HG03521 (cell line): Measurements from ENCODE around the gene CEP131.

ENCODE experiments used
- ATAC-seq: cut with Tn5 transposase; IDR thresholded peaks from one replicate; pipeline ENCODE4 v1.9.1; 2021; ENCODE audit warnings: mild to moderate bottlenecking, moderate library complexity; ENCODE audit not compliant: unreplicated experiment

CEP131 gene

DNA sequence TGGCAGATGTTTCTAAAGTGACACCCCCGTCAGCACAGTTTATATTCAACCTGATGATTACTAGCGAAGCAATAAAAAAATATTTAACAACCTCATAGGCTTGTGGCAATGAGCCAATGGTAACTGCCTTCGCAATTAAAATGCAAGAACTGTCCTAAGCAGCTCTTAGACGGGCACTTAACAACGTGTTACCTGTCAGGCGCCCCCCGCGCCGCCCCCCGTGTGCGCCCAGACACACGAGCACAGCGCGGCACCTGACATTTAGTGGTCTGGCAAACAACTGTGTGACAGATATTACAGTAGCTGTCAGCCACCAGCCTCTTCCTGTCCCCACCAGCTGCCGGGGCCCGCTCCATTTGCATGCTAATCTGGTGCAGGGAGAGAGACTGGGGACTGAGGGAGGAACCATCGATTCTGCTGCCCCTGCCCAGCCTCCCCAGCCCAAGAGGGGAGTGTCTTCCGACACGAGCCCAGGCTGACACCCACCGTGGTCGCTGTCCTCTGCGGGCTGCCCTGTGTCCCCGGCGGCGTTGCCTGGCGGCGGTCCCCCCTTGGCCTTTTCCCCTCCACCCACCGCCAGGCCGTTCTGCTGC lies 29.0 kb upstream of the CEP131 start:
- ATAC-seq, result no peak

DNA sequence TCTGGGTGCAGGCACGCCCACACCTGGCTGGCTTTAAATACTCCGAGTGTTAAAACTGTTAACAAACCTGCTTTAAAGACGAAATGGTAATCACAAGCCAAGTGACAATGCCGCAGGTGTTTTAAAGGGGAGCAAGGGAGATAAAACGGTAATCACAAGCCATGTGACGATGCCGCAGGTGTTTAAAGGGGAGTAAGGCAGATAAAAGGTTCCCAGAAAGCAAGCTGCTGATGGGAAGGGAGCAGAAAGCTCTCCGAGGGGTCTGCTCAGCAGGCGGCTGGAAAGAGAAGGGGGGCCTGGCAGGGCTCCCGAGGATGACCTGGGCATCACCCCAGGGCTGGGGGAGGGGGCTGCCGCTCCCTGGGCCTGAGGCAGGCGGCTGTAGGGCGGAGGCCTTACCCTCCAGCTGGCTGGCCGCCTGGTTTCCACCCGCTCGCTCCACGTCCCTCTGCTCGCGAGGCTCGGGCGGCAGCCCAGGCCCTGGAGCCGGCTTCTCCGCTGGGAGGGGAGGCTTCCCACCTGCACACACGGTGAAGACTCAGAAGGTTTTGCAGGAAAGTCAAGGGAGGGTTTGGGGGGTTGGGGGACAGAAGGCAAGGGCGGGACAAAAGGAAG lies 28.4 kb upstream of the CEP131 start:
- ATAC-seq, result no peak

DNA sequence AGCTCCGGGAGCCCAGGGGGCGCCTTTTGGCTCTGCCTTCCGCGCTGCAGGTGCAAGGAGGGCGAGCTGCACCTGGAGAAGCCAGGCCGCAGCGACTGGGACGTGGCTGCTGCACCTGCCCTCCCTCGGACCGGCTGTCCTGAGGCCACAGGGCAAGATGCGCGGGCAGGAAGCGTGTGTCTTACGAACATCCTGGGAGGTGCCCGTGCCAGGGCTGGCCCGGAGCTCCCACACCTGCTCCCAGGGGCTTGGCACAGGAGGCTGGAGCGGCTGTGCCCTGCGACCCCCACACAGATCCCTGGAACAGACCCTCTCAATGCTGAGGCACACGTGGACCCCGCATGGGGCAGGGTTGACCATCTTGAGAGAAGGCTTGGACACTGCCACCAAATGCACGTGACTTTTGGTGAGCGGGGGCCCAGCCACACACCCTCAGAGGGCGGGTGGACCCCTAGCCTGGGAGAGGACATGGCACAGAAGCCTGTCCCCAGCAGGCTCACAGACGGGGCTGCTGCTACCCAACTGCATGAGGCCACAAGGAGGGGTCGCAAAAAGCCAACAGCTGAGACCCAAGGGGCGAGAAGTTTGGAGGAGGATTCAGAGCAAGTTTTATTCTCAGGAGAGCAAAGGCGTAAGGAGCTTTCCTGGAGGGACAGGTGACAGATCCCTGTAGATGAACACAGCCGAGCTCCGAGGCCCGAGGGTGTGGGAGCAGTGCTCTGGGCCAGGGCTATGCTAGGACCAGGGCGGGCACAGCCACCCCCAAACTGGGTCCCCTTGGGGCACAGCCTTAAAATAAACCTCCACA lies 27.7 kb upstream of the CEP131 start:
- ATAC-seq, result no peak

DNA sequence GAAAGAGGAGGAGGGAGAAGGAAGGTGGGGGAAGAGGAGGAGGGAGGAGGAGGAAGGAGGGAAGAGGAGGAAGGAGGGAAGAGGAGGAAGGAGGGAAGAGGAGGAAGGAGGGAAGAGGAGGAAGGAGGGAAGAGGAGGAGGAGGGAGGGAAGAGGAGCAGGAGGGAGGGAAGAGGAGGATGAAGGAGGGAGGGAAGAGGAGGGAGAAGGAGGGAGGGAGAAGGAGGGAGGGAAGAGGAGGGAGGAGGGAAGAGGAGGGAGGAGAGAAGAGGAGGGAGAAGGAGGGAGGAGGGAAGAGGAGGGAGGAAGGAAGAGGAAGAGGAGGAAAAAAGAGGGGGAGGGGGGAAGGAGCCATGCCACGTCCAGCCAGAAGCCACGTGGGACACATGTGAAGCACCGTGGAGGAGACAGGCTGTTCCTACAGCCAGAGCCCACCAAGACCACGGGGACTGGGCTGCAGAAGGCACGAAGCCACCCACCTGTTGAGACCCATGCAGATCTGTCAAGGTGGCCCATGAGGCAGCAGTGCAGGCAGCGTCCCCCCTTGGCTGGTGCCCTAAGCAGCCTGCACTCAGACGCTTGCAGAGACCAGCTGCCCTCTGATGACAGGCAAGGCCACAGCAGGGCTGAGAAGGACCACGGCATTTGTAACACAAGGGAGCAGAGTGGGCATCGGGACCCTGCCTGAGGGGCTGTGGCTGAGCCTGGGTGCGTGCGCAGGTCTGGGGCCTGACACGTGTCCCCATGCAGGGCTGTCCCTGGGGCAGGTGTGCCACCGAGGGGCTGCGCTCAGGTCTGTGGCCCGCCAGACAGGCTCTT lies 26.7 kb upstream of the CEP131 start:
- ATAC-seq, result no peak

DNA sequence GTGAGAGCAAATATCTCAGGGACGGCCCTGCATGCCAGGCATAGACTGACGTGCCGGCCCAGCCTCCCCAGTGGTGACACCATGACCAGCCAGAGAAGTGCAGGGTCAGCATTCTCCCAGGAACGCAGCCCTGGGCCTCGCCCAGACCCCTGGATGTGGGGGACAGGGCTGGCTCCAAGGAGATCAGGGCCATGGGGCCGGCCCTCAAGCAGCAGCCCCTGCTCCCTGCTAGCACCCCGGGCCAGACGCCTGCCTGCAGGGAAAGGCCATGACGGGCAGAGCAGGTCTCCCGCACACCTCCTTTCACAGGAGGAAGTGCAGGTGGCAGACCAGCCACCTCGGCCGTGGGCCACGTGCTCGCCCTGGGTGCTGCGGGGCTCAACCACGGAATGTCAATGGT lies 25.9 kb upstream of the CEP131 start:
- ATAC-seq, result no peak

DNA sequence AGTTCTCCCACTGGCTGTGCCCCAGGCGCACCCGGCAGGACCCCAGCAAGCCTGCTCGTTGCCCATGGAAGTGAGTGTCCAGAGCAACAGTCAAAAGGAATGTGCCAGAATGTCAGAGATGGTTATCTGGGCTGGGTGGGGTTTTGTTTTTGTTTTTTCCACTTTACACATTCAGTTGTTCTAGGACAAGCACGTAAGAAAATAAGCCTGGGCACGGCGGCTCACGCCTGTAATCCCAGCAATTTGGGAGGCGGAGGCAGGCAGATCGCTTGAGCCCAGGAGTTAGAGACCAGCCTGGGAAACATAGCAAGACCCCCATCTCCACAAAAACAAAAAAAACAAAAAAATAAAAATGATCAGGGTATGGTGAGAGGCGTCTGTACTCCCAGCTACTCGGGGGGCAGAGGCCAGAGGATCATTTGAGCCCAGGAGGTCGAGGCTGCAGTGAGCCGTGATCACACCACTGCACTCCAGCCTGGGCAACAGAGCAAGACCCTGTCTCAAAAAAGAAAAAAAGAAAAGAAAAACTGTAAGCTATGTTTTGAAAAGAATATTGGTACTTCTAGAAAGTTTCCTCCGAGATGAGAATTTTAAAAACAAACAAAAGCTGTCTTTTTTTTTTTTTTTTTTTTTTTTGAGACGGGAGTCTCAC lies 24.7 kb upstream of the CEP131 start:
- ATAC-seq, result no peak

DNA sequence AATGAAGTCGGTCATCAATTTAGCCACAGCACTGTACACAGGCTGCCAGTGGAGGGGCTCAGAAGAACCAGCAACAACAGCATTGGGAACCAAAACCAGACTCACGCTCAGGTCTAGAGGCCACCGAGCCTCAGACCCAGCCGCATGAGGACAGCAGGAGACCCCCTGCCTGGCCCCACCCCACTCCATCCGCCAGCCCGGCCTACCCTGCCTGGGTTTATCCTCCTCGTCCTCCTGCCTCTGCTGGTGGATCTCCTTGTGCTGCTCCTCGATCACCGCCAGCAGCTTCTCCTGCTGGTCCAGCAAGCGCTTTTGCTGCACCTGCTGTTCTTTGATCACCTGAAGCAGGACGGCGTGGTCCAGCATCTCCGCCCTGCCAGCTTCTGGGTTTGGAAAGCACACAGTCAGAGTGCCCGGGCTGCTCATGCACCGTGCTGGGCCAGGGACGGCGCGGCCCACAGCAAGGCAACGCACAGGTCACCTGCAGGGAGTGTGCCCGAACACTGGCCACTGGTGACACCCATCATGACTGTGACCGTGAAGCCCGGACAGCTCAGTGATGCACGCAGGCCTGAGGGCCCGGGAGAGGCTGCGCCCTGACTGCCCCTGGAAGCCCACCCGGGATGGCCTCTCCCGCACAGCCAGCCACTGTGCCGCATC lies 24.0 kb upstream of the CEP131 start:
- ATAC-seq, result no peak

DNA sequence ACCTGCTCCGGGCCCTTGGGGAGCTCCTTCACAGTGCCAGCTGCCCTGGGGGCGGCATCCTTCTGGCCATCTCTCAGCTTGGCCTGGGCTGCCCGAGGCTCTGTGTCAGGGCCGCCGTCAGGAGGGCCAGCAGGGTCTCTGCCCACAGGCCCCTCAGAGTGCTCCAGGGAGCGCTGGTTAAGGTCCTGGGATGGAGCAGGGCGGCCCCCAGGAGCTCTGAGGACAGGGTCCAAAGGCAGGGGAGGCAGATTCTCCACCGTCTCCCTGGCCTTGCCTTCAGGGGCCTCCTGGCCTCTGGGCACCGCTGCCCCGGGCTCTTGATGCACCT lies 23.5 kb upstream of the CEP131 start:
- ATAC-seq, result no peak

DNA sequence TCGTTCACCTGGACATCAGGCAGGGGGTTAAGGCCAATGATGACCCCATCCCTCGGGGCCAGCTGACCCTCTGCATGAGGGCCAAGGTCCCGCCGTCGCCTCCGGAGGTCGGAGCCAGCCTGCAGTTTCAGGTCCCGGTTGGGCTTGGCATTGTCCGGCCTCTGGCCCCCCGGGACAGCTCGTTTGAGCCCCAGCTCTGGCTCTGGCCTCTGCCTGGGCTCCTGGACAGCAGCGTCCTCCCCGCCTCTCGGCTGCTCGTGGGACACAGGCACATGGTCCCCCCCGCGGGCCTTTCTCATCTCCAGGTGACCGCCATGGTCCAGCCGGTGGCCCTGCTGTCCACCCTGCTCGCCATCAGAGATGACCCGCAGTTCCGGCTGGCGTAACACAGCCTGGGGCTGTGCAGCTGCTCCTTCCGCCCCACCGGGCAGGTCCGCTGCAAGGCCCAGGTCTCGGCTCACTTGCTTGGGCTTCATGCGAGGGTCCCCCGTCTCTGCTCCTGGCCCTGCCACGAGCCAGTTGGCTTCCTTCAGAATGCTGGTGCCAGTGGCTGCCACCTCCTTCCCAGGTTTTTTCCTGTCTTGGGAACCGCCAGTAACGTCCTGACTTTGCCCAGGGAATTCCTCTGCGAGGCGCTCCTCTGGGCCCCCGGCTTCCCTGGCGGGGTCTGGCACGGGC lies 23.0 kb upstream of the CEP131 start:
- ATAC-seq, result no peak

DNA sequence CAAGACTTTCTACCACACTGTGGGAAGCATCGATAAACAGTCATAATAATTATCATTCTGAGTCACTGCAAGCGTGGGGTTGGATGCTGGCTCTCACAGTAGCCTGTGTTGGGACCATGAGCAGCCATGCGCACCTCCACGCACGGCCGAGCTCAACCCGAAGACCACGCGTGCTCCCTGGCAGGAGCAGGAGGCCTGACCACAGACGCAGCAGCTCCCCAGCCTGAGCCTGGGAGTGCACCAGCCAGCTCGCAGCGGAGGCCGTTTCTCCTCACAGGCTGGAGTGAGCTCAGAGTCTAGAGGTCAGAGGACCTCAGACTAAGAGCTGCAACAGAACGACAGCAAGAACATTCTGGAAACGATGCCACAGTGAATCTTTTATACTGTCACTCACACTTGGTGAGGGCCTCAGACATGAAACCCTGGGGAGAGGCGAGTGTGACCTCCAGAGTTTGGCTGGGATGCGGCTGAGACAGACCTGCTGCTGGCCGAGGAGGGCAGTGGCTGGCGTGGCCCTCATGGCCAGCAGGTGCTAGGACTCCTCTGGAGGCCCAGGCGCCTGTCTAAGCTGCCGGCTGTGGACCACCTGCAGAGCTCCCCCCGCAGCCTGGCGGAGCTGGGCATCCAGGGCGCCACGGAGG lies 22.4 kb upstream of the CEP131 start:
- ATAC-seq, result no peak

DNA sequence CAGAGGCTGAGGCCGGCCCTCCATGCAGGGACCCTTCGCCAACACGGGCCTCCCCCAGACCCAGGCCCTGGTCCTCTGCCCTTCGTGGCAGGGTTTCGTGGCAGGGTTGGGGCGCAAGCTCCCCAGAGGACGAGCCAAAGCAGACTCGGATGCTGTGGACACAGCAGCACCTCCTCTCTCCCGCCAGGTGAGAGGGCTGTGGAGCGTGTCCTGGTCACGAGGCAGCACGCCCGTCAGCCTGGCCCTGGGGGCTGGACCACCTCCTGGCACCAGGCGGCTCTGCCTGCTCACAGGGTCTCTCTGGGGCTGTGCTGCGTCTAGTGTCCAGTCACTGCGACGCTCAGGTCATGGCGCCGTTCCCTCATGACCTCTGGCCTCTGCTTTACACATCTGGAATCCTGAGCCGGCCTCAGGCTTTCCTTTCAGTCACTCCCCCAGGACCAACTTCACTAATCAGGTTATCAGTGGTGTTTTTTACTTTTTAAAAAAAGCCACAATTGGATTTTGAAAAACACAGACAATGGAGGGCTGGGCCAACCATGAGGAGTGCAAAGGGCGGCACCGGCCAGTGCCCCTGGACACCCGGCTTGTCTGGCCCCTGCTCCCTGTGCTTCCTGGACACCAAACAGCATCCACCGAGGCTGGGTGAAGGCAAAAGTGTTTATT lies 21.7 kb upstream of the CEP131 start:
- no peak for ATAC-seq

DNA sequence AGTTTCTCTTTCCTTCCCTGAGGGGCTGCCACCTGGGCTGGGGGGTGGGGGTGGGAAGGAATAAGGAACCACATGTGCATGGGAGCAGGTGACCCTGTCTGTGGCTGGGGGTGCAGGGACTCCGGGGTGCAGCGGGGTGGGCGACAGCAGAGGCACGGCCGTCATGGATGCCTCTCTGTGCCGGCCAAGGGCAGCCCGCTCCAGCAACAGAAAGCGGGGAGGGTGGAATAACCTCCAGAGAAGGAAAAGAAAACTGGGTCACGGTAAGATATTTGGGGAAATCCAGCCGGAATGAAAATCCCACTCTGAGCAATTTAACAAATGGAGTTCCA lies 20.5 kb upstream of the CEP131 start:
- ATAC-seq, result no peak

DNA sequence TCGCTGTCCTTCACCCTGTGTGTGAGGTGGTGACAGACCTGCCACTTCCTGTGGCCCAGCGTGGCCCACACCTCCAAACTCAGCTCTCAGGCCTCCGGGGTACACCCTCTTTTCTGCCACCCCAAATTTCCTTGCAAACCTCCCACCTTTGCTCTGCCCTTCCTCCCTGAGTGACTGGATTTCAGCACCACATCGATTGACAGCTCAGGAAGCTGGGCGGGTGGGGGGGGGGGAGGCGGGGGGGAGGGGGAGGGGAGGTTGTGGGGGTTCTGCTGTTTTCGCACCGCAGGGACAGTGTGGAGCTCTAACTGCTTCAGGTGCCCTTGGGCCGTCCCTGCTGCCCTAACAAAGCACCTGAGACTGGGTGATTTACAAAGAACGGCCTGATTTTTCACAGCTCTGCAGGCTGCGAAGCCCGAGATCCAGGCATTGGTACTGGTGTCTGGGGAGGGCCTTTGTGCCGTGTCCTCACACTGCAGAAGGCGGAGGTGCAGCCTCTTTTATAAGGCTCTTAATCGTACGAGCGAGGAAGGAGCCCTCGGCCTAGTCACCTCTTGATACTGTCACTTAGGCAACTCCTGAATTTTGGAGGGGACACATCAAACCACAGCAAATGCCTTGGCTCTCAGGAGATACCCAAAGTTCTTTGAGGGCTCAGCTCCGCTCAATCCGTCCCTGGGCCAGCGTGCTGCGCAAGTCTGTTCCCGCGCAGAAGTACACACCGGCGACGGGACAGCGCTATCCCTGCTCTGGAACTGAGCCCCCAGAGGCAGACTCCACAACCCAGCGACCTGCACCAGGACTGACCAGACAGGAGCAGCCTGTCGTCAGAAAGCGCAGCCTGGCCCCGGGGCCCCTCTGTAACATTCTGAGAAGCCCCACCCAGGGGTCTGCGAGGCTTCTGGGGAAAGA lies 19.9 kb upstream of the CEP131 start:
- no peak for ATAC-seq

DNA sequence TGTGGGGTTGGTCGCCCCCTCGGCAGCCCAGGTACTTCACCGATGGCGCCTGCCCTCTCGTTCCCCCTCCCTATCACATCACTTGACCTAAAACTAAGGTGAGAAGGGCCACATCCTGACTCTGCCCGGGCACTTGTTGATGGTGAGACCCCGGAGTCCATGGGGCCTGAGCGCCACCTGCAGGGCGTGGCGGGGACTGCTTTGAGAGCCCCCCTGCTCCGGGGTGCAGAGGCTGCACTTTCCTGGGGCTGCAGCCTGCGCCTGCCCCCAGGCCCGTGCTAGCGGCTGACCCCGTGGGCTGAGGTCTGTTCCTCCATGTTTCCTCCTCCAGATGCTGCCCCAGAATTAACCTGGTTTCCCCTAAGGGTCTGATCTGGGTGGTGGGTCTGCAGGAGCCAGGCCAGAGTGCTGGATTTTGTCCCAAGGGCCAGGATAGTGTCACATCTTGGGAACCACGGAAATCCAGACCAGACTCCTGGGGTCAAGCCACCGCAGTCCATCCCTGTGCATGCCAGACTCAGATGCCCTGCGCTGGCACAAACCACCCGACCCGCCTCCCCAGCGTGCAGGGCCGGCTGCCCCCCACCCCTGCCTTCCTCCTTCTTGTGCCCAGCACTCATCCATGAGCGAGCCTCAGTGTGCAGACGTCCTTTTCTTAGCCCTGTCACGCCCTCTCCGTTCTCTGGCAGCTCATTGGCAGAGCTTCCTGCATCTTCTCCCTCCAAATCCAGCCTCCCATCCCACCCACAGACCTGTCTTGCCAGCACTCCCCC lies 19.1 kb upstream of the CEP131 start:
- ATAC-seq, result no peak

DNA sequence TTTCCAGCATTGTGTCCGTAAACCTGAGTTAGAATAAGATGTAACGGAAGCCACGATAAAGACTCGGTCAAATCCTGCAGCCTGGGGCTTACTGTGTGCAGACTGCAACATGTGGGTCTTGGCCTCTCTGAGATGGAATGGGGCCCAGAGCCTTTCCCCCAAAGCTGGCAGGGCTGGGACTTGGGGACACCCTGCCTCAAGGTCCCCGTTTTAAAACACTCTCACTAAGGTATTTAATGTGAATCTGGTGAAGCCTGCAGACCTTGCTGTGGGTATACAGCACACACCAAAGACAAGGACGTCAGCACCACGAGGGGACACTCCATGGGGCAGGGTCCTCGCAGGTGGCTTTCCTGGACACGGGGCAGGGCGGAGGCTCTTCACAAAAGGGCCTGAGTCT lies 18.4 kb upstream of the CEP131 start:
- no peak for ATAC-seq

DNA sequence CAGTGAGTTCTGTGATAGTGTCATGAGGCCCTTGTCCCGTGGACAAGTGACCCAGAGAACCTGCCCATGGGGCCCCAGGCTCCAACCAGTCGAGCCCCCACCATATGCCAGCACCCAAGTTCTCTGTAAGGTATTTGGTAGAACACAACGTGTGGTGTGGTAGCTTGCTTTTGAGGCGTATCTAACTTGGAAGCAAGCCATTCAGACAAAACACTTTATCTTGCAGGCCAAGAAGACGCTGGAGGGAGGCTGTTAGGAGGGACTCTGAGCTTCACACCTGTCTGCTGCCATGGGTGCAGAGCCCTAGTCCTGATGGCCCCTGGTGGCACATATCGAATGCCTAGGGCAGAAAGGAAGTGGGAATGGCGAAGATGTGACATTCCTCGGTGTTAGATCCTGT lies 18.0 kb upstream of the CEP131 start:
- ATAC-seq, result no peak
